DOHH2 (cell line): ENCODE results near the gene DLGAP3.

Source experiments
- H3F3A ChIP-seq: fragments of 200-600 bp; sonication (generic), shearing (Covaris generic); 2 replicates; pipeline ENCODE4 v1.6.0; 2016; ENCODE audit warnings: antibody characterized with exemption, mild to moderate bottlenecking; ENCODE audit not compliant: control insufficient read depth, insufficient read depth
- H3K27ac ChIP-seq: fragments of 200-600 bp; sonication (generic); 2 replicates; pipeline ENCODE4 v1.5.1; 2014; ENCODE audit warnings: low read depth, mild to moderate bottlenecking, low read length, moderate library complexity
- H3K27me3 ChIP-seq: fragments of 200-600 bp; sonication (generic); 2 replicates; pipeline ENCODE4 v1.6.1; 2014; ENCODE audit warnings: mild to moderate bottlenecking, low read length, mixed read lengths; ENCODE audit not compliant: control insufficient read depth
- H3K36me3 ChIP-seq: fragments of 200-600 bp; sonication (generic); 2 replicates; pipeline ENCODE4 v1.6.1; 2014; ENCODE audit warnings: mild to moderate bottlenecking, low read length, moderate library complexity, mixed read lengths; ENCODE audit not compliant: control insufficient read depth
- H3K4me1 ChIP-seq: fragments of 200-600 bp; sonication (generic); 2 replicates; pipeline ENCODE4 v1.6.1; 2014; ENCODE audit warnings: mild to moderate bottlenecking, low read length, mixed read lengths; ENCODE audit not compliant: control insufficient read depth
- H3K4me2 ChIP-seq: fragments of 200-600 bp; sonication (generic); 2 replicates; pipeline ENCODE4 v1.6.0; 2014; ENCODE audit warnings: mild to moderate bottlenecking, low read length, moderate library complexity
- H3K4me3 ChIP-seq: fragments of 200-600 bp; sonication (generic); 2 replicates; pipeline ENCODE4 v1.5.1; 2014; ENCODE audit warnings: mild to moderate bottlenecking, low read length, mixed read lengths
- H3K79me2 ChIP-seq: fragments of 200-600 bp; sonication (generic); 2 replicates; pipeline ENCODE4 v1.6.1; 2014; ENCODE audit warnings: mild to moderate bottlenecking, low read length, mixed read lengths; ENCODE audit not compliant: control insufficient read depth
- H3K9me2 ChIP-seq: fragments of 200-600 bp; sonication (generic); replicated peaks from 2 replicates; pipeline ENCODE4 v1.6.1; 2014; ENCODE audit warnings: mild to moderate bottlenecking, low read length, mixed read lengths; ENCODE audit not compliant: control insufficient read depth
- H3K9me3 ChIP-seq: fragments of 200-600 bp; sonication (generic); 2 replicates; pipeline ENCODE4 v1.6.1; 2014; ENCODE audit warnings: antibody characterized with exemption, low read length, mixed read lengths; ENCODE audit not compliant: control insufficient read depth, insufficient read depth
- H4K20me1 ChIP-seq: fragments of 200-600 bp; sonication (generic); 2 replicates; pipeline ENCODE4 v1.6.0; 2014; ENCODE audit warnings: low read depth, mild to moderate bottlenecking, antibody characterized with exemption, low read length, moderate library complexity; ENCODE audit not compliant: control insufficient read depth, insufficient read depth
- EZH2phosphoT487 ChIP-seq: fragments of 200-600 bp; sonication (generic); IDR thresholded peaks from 2 replicates; pipeline ENCODE4 v1.6.1; 2017; ENCODE audit warnings: borderline replicate concordance, mild to moderate bottlenecking, antibody characterized with exemption, low read length, moderate library complexity, mixed read lengths
- TF ChIP-seq, protein P1 (sequence below): fragments of 200-600 bp; sonication (generic); IDR thresholded peaks from one replicate; pipeline ENCODE4 v1.5.1; 2014; ENCODE audit warnings: antibody characterized with exemption, mild to moderate bottlenecking, low read depth, low read length; ENCODE audit not compliant: poor library complexity, severe bottlenecking

DLGAP3 gene

GRCh38 chr1:34974626-34975025 lies 45.2 kb upstream of the DLGAP3 start:
- H3F3A ChIP-seq = no peaks in the 10 kb centered on the region
- H3K9me2 ChIP-seq = no peaks in the 10 kb centered on the region
- no peaks in the 10 kb centered on the region for H4K20me1 ChIP-seq
- H3K79me2 ChIP-seq = no peaks in the 10 kb centered on the region
- H3K4me2 ChIP-seq = no peak overlapping the region
- no peak overlapping the region for H3K4me3 ChIP-seq
- no peak overlapping the region for H3K27ac ChIP-seq
- TF ChIP-seq, protein P1, sequence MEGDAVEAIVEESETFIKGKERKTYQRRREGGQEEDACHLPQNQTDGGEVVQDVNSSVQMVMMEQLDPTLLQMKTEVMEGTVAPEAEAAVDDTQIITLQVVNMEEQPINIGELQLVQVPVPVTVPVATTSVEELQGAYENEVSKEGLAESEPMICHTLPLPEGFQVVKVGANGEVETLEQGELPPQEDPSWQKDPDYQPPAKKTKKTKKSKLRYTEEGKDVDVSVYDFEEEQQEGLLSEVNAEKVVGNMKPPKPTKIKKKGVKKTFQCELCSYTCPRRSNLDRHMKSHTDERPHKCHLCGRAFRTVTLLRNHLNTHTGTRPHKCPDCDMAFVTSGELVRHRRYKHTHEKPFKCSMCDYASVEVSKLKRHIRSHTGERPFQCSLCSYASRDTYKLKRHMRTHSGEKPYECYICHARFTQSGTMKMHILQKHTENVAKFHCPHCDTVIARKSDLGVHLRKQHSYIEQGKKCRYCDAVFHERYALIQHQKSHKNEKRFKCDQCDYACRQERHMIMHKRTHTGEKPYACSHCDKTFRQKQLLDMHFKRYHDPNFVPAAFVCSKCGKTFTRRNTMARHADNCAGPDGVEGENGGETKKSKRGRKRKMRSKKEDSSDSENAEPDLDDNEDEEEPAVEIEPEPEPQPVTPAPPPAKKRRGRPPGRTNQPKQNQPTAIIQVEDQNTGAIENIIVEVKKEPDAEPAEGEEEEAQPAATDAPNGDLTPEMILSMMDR = no peak
- no peak for TF ChIP-seq EZH2phosphoT487
- no peaks in the 10 kb centered on the region for H3K27me3 ChIP-seq
- H3K36me3 ChIP-seq = no peaks in the 10 kb centered on the region
- H3K4me1 ChIP-seq = no peaks in the 10 kb centered on the region
- no peaks in the 10 kb centered on the region for H3K9me3 ChIP-seq

DNA sequence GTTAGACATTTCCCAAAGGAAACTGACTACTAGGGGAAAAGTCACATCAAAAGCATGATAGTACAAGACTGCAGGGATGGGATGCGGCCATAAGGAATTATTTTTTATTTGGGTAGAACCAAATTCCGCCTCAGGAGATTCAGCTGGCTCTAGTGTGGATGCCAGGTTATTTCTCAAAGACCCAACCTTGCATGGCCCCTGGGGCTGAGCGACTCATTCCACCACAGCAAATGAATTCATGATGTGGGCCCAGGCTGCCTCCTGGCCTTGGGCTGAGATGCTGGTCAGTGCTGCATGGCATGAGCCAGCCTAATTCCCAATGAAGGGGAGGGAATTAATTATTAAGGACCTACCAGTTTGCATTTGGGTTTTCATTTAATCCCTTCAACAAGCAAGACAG lies 43.9 kb upstream of the DLGAP3 start:
- Histone ChIP-seq H3K79me2 (no peaks in the 10 kb centered on the region), H3K4me1 (no peaks in the 10 kb centered on the region), H3K9me3 (no peaks in the 10 kb centered on the region), H3K36me3 (no peaks in the 10 kb centered on the region), H3K4me2 (no peak overlapping the region), H3F3A (no peaks in the 10 kb centered on the region), H4K20me1 (no peaks in the 10 kb centered on the region), H3K27ac (no peak overlapping the region), H3K9me2 (no peaks in the 10 kb centered on the region), H3K27me3 (0 out of 2 replicates have a peak, but pooled peaks cover 3% of the 10 kb centered on the region), H3K4me3 (no peak overlapping the region)
- TF ChIP-seq, protein P1 = no peak
- TF ChIP-seq EZH2phosphoT487 = no peak

DNA sequence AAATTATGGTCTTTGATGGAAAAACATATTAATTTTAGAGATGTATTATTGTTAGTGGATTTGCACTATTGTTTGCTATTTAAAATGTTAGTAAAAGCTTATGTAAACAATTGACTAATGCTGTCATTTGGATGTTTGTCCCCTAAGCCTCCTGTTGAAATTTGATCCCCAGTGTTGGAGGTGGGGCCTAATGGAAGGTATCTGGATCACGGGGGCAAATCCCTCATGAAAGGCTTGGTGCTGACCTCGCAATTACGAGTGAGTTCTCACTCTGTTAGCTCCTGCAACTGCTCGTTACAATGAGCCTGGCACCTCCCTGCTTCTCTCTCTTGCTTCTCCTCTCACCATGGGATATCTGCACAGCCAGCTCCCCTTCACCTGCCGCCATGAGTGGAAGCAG lies 41.4 kb upstream of the DLGAP3 start:
- H3K9me2 ChIP-seq = no peaks in the 10 kb centered on the region
- H3K27me3 ChIP-seq = 0 out of 2 replicates have a peak, but pooled peaks cover 3% of the 10 kb centered on the region
- no peaks in the 10 kb centered on the region for H4K20me1 ChIP-seq
- no peak overlapping the region for H3K4me2 ChIP-seq
- no peaks in the 10 kb centered on the region for H3K4me1 ChIP-seq
- H3K36me3 ChIP-seq = no peaks in the 10 kb centered on the region
- no peaks in the 10 kb centered on the region for H3F3A ChIP-seq
- H3K9me3 ChIP-seq = no peaks in the 10 kb centered on the region
- H3K4me3 ChIP-seq = no peak overlapping the region
- no peaks in the 10 kb centered on the region for H3K79me2 ChIP-seq
- H3K27ac ChIP-seq = no peak overlapping the region
- no peak for TF ChIP-seq EZH2phosphoT487
- TF ChIP-seq, protein P1 = no peak
